ENCODE data around the gene CPED1. TPM values are rescaled to one million over a fixed set of nuclear protein-coding genes. Genes with fewer than 3 reads are reported as not detected.
"Not testable (repeated sequence)": the region's sequence is repeated elsewhere in the genome, so short reads cannot be mapped to it uniquely, and the experiment has no call there.

CPED1 gene
- total RNA-seq, 4 donors from 2014 or later = 1.3 to 5.6 (median 3.6) TPM

GRCh38 chr7:120981117-120981516 is 7.4 kb upstream of the CPED1 start:
- no peaks in the 10 kb centered on the region for H3K27me3 ChIP-seq
- WGBS = 78% methylated on average over 1 of the region's 1 CpG

GRCh38 chr7:120981888-120982615 is 6.5 kb upstream of the CPED1 start:
- Histone ChIP-seq H3K27me3 (no peaks in the 10 kb centered on the region), H3K4me3 (no peak overlapping the region), H3K27ac (no peak overlapping the region), H3K9me3 (no peaks in the 10 kb centered on the region), H3K4me1 (no peaks in the 10 kb centered on the region), H3K36me3 (no peaks in the 10 kb centered on the region)
- TF ChIP-seq POLR2A (IDR thresholded peaks at IDR 0.05) (no peak), POLR2AphosphoS5 (IDR thresholded peaks at IDR 0.05) (no peak)
- DNase-seq (ENCODE audit: low spot score in 2 of 2) = no peak
- WGBS = 69% methylated on average over 4 of the region's 4 CpGs

More at GRCh38 chr7:120981117-120981516, 7.4 kb upstream of the CPED1 start:
- Histone ChIP-seq H3K4me1 (no peaks in the 10 kb centered on the region), H3K27ac (no peak overlapping the region), H3K9me3 (no peaks in the 10 kb centered on the region), H3K4me3 (no peak overlapping the region), H3K36me3 (peaks cover 6% of the 10 kb centered on the region)
- no peak for DNase-seq (ENCODE audit: low spot score in 2 of 2)
- no peak for TF ChIP-seq POLR2A (IDR thresholded peaks at IDR 0.05)
- no peak for TF ChIP-seq POLR2AphosphoS5 (IDR thresholded peaks at IDR 0.05)
- no peak for TF ChIP-seq EP300 (IDR thresholded peaks at IDR 0.05)
- TF ChIP-seq CTCF (IDR thresholded peaks at IDR 0.05) = no peak

GRCh38 chr7:120983592-120983991 is 4.9 kb upstream of the CPED1 start:
- H3K27me3 ChIP-seq; DNase-seq (ENCODE audit: low spot score in 2 of 2); H3K27ac ChIP-seq; H3K4me3 ChIP-seq; H3K4me1 ChIP-seq; H3K9me3 ChIP-seq; H3K36me3 ChIP-seq: not testable (repeated sequence)
- 95% methylated on average over 7 of the region's 8 CpGs for WGBS

- no peak overlapping the region for H3K4me3 ChIP-seq
Observed at GRCh38 chr7:120984406-120984805, 4.1 kb upstream of the CPED1 start.

GRCh38 chr7:120985130-120985758 is 3.3 kb upstream of the CPED1 start:
- 68% methylated on average over 2 of the region's 2 CpGs for WGBS
- no peak overlapping the region for H3K27ac ChIP-seq
- H3K27me3 ChIP-seq = peaks cover 5% of the 10 kb centered on the region
- no peak for DNase-seq (ENCODE audit: low spot score in 2 of 2)
- no peak overlapping the region for H3K4me3 ChIP-seq
- no peaks in the 10 kb centered on the region for H3K9me3 ChIP-seq
- H3K4me1 ChIP-seq = peaks cover 8% of the 10 kb centered on the region
- TF ChIP-seq POLR2AphosphoS5 (IDR thresholded peaks at IDR 0.05) (no peak), POLR2A (IDR thresholded peaks at IDR 0.05) (no peak), CTCF (IDR thresholded peaks at IDR 0.05) (no peak), EP300 (IDR thresholded peaks at IDR 0.05) (no peak)
- H3K36me3 ChIP-seq = no peaks in the 10 kb centered on the region

More at GRCh38 chr7:120984406-120984805, 4.1 kb upstream of the CPED1 start:
- TF ChIP-seq POLR2AphosphoS5 (IDR thresholded peaks at IDR 0.05) (no peak), EP300 (IDR thresholded peaks at IDR 0.05) (no peak), CTCF (IDR thresholded peaks at IDR 0.05) (no peak), POLR2A (IDR thresholded peaks at IDR 0.05) (no peak)
- no peak for DNase-seq (ENCODE audit: low spot score in 2 of 2)
- Histone ChIP-seq H3K27ac (no peak overlapping the region), H3K36me3 (no peaks in the 10 kb centered on the region), H3K27me3 (peaks cover 2% of the 10 kb centered on the region), H3K9me3 (no peaks in the 10 kb centered on the region), H3K4me1 (peaks cover 8% of the 10 kb centered on the region)
- 93% methylated on average over 3 of the region's 3 CpGs for WGBS

- H3K9me3 ChIP-seq = no peaks in the 10 kb centered on the region
- H3K4me3 ChIP-seq = no peak overlapping the region
- no peak overlapping the region for H3K27ac ChIP-seq
- H3K4me1 ChIP-seq = peaks cover 8% of the 10 kb centered on the region
- TF ChIP-seq EP300 (IDR thresholded peaks at IDR 0.05) (no peak), CTCF (IDR thresholded peaks at IDR 0.05) (no peak), POLR2AphosphoS5 (IDR thresholded peaks at IDR 0.05) (no peak), POLR2A (IDR thresholded peaks at IDR 0.05) (no peak)
- 91% methylated on average over 2 of the region's 2 CpGs for WGBS
- peaks cover 5% of the 10 kb centered on the region for H3K27me3 ChIP-seq
- no peaks in the 10 kb centered on the region for H3K36me3 ChIP-seq
- DNase-seq (ENCODE audit: low spot score in 2 of 2) = no peak
Observed at GRCh38 chr7:120985839-120986238, 2.7 kb upstream of the CPED1 start.

Data from suprapubic skin (tissue), 4 donors.